Cardiac septum (tissue), 1 donor: ENCODE data around the gene DDX39B. TPM values are rescaled to one million over a fixed set of nuclear protein-coding genes. Genes with fewer than 3 reads are reported as not detected.
A peak's percentile ranks its signal among the peaks of the same experiment; 100 is the strongest.
"Not testable (repeated sequence)": the region's sequence is repeated elsewhere in the genome, so short reads cannot be mapped to it uniquely, and the experiment has no call there.

Experiments
- DNase-seq: peaks from one replicate; pipeline ENCODE4 v3.0.0-alpha.2; 2020; ENCODE audit warnings: low spot score
- intact Hi-C: fragments of 100-400 bp; cut with DNase I; formaldehyde crosslinking; loops from one replicate; pipeline ENCODE4 v1.14.0; 2022
- long read RNA-seq: library from polyadenylated mRNA; unstranded; transcript quantifications from one replicate; pipeline ENCODE4 v2.0.0, GENCODE V29; 2021
- total RNA-seq: library from RNA; stranded (reverse); fragmentation: NEBNext Ultra II Directional; extraction: Animal tissue kit (Norgen Biotek cat#: 25700); gene quantifications from one replicate; pipeline ENCODE4 v1.2.1, GENCODE V29; 2021
- donor health status: DM: no; HTN: no; CAD: no.

Gene DDX39B
- 201 TPM for total RNA-seq
- long read RNA-seq, full-length matches to known transcripts, result 75 of 105 reads
- long read RNA-seq, partial matches to known transcripts, result 19 of 105 reads
- long read RNA-seq, other reads (novel, unspliced or antisense), result 11 of 105 reads

GRCh38 chr6:31541658-31542521 is at the start of gene DDX39B:
Gene DDX39B, minus strand, starts transcription at chr6:31542003. Its CDS starts 1,471 bp downstream, at chr6:31540532.
- intact Hi-C loops, result loop anchor here (2.0 to 10.0 kb wide), 4 partner anchors 49 to 925 kb away; partner anchors contain the start of genes MRPS18B, NELFE, PPP1R10 and SKIC2

DNA sequence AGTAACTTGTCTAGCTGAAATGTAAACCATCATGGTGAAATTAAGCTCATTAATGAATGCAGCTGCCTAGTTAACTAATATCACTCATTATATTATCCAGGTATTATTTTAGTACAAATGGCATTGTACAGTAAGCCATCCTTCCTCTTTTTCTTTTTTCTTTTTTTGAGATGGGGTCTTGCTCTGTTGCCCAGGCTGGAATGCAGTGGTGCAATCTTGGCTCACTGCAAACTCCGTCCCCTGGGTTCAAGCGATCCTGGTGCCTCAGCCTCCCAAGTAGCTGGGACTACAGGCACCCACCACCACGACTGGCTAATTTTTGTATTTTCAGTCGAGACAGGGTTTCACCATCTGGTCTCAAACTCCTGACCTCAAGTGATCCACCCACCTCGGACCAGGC is 48.9 kb upstream of the DDX39B start:
- intact Hi-C loops, DNase-seq: not testable (repeated sequence)

More at GRCh38 chr6:31541658-31542521, at the start of gene DDX39B:
- peak; percentile 98 for DNase-seq

DNA sequence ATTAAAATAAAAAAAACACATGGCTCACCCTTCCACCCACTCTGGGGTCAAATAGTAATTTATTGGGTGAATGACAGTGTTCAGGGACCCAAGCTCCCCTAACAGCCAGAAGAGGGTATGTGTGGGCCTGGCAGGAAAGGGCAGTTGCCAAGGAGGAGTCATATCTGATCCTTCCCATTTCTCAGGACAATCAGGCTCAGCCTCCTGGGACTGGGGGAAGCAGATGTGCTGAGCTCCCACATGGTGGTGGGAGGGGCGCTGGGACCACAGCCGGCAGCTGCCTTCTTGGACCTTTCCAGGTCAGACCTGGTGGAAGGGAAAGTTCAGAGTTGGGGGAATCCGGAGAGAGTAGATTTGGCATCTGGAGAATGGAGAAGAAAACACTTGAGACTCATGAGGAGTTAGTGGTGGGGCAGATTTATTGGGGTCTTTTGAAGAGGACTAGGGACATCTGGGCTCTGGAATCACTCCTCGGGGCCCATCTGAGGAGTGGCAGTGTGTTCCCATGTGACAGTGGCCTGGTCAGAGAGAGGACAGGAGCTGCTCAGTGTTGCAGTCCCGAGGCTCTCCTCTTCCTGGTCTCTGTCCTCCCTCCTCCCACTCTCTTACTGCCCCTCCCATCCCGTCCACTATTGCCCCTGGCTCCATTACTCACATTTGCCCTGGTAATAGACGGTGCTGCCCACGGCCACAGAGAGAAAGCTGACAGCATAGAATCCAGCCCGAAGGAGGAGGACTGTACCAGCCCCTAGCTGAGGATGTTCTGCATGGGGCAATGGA is 47.3 kb upstream of the DDX39B start:
- intact Hi-C loops, result no loop called here
- no peak for DNase-seq

DNA sequence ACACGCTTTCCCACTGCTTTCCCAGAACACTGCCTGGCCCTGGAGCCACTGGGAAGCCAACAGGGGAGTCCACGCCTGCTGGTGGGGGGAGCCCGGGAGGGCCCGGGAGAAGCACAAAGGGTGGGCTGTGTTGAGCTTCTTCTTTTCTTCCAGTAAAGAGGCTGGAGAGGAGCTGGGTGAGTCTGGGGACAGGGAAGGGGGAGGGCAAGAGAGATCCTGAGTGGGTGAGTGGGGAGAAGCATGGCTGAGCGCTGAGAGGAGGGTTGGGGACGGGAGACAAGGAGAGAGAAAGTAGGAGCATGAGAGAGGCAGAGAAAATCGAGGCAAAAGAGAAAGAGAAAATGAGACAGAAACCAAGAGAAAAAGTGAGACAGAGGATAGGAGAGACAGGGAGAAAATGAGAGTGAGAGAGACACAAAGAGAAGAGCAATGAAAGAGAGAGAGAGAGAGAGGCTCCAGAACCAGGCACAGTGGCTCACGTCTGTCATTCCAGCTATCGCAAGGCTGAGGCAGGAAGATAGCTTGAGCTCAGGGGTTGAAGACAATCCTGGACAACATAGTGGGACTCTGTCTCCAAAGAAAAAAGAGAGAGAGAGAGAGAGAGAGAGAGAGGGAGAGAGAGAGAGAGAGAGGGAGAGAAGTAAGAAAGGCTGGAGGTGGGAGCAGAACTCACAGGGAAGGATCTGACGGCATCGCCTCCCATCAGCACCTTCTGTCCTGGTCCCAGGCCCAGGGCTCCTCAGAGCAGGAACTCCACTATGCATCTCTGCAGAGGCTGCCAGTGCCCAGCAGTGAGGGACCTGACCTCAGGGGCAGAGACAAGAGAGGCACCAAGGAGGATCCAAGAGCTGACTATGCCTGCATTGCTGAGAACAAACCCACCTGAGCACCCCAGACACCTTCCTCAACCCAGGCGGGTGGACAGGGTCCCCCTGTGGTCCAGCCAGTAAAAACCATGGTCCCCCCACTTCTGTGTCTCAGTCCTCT is 46.3 kb upstream of the DDX39B start:
- no peak for DNase-seq
- intact Hi-C loops, result no loop called here

DNA sequence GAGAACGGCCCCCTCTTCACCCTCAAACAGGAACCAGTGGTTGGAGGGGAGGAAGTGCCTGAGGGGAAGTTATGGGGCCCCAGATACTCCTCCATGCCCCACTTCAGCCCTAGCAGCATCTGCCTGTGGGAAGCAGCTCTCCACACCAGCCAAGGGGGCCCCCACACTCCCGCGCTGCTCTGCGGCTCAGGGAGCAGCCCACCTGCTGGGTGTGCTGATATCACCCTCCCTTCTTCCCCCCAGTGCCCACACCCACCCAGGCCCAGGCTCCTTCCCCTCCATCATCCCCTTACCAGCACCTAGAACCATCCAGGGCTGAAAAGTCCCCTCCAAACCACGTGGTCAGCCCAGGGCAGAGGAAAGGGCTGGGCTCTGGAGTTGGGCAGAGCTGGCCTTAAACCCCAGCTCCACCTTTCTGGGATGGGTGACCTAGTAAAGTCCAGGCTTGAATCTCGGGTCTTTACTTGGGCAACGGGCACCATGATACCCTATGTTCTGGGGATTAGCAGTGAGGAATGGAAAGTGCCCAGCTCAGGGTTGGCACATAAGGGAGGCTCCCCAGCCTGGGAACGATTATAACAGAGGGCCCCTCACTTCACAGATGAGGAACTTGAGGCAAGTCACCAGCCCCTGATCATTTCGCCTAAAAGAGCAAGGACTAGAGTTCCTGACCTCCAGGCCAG is 44.9 kb upstream of the DDX39B start:
- intact Hi-C loops, result no loop called here
- DNase-seq, result peak; percentile 83

DNA sequence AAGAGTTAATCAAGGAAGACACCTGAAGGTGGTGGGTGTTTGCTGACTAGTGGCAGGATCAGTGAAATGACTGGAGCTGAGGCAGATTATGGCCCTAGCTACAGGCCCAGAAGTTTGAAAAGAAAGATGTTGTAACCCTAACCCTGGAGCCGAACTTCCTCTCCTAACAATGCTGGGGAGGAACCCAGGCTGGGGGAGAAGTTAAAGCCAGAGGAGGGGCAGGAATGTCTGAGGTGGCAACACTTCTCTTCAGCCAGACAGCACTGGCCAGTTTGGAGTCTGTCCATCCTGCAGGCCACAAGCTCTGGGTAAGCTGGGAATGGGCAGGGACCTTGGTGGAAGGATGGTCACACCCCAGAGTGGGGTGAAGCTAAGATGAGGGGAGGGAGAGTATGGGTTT is 44.2 kb upstream of the DDX39B start, which contains the start of gene LST1:
LST1 (plus strand) TSS at position 270 of the 400 bp plus-strand sequence. CDS start 1,023 bp downstream, outside the sequence.
- intact Hi-C loops, result no loop called here

DNA sequence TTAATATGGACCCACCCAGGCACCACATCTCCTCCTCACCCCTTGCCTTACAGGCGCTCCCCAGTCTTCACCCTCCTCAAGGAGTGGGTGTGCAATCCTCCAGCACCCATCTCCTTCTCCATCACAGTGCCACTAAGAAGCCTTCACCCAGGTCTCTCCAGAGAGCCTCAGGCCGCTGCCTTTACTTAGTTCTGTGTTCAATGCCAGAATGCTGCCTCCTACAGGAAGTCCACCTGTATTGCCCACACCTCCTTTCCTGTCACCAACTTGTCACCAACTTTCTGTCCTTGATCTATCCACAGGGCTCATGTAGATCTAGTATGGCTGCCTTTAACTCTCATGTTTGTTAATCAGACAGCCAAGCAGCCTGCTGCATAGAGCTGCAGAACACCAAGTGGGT is 43.7 kb upstream of the DDX39B start:
- no peak for DNase-seq
- intact Hi-C loops, result no loop called here

More for the DNA sequence above, 44.2 kb upstream of the DDX39B start, which contains the start of gene LST1:
- DNase-seq, result no peak

DNA sequence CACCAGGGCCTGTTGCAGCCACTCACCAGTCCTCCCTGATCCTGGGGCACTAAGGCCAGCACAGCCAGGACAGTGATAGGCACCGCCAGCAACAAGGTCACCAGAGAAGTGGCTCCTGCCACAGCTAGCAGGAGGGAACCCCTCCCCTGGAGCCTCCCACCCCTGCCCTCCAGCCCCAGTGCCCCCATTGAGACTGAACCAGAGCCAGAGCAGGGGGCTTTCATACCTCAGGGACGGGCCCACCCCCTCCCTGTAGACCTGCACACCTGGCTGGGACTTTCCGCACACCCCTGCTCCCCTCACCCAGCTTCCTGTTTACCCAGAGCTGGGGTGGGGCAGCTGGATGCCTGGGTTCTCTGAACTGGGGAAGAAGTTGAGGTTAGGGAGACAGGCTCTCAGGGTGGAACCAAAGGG is 40.4 kb upstream of the DDX39B start, which contains the start of gene LTB:
LTB (minus strand) TSS at position 195 of the 414 bp plus-strand sequence; CDS start at position 188, 7 bp downstream.
- intact Hi-C loops, result loop anchor here (5.0 kb wide), 1 partner anchor 35 kb away; the partner anchor contains the start of genes ATP6V1G2 and NFKBIL1

GRCh38 chr6:31581434-31582229 is 39.8 kb upstream of the DDX39B start:
- no peak for DNase-seq
- intact Hi-C loops, result loop anchor here (2.0 to 5.0 kb wide), 2 partner anchors 17 to 34 kb away; partner anchors contain the start of genes ATP6V1G2 and NFKBIL1

More for the DNA sequence above, 40.4 kb upstream of the DDX39B start, which contains the start of gene LTB:
- DNase-seq, result peak; percentile 90

GRCh38 chr6:31580807-31581433 is 39.1 kb upstream of the DDX39B start:
- intact Hi-C loops, result loop anchor here (2.0 to 5.0 kb wide), 2 partner anchors 18 to 34 kb away; partner anchors contain the start of genes ATP6V1G2 and NFKBIL1
- DNase-seq, result peak; percentile 96

- no peak for DNase-seq
- intact Hi-C loops, result loop anchor here (2.0 to 5.0 kb wide), 2 partner anchors 18 to 33 kb away; partner anchors contain the start of genes ATP6V1G2 and NFKBIL1
These were observed 38.6 kb upstream of the DDX39B start for GRCh38 chr6:31580438-31580740.

- DNase-seq, result no peak
- intact Hi-C loops, result loop anchor here (2.0 to 5.0 kb wide), 2 partner anchors 19 to 32 kb away; partner anchors contain the start of genes ATP6V1G2 and NFKBIL1
These were observed 38.0 kb upstream of the DDX39B start for GRCh38 chr6:31579546-31580437.

- DNase-seq, result no peak
- intact Hi-C loops, result no loop called here
These were observed 37.3 kb upstream of the DDX39B start for GRCh38 chr6:31579119-31579505.

- intact Hi-C loops, result no loop called here
- no peak for DNase-seq
These were observed 36.6 kb upstream of the DDX39B start for GRCh38 chr6:31578184-31579118.
